GM12892 (cell line): ENCODE measurements around the gene DTNB.
A peak's percentile ranks its signal among the peaks of the same experiment; 100 is the strongest.

Source experiments
- DNase-seq: peaks from one replicate; pipeline ENCODE4 v3.0.0; 2011; ENCODE audit not compliant: insufficient read length
- FAIRE-seq: peaks from 2 replicates; lab custom pipeline; 2011; peaks lifted over from hg19 to GRCh38; lab: Jason Lieb, UNC
- POLR2A ChIP-seq: IDR thresholded peaks from 2 replicates; pipeline ENCODE4 v1.6.1; 2011; ENCODE audit warnings: low read depth, low read length, control low read depth
- POLR2AphosphoS5 ChIP-seq: IDR thresholded peaks from 2 replicates; pipeline ENCODE4 v1.6.1; 2011; ENCODE audit warnings: low read depth, low read length, control low read depth
- TAF1 ChIP-seq: IDR thresholded peaks from 2 replicates; pipeline ENCODE4 v1.6.1; 2011; ENCODE audit warnings: low read depth, mild to moderate bottlenecking, control low read depth, low read length, borderline replicate concordance

The DTNB gene

GRCh38 chr2:25506226-25506625 is 167.2 kb downstream of the DTNB start:
- FAIRE-seq: no peak
- TF ChIP-seq POLR2A: no peak
- no peak for TF ChIP-seq POLR2AphosphoS5
- TF ChIP-seq TAF1: no peak
- no peak for DNase-seq

GRCh38 chr2:25505622-25506021 is 167.8 kb downstream of the DTNB start:
- FAIRE-seq (no peak), DNase-seq (no peak)
- TF ChIP-seq TAF1: no peak
- TF ChIP-seq POLR2AphosphoS5: no peak
- TF ChIP-seq POLR2A: no peak

- no peak for TF ChIP-seq TAF1
- no peak for TF ChIP-seq POLR2AphosphoS5
- TF ChIP-seq POLR2A: no peak
- FAIRE-seq: no peak
- no peak for DNase-seq
Observed at GRCh38 chr2:25505182-25505581, 168.2 kb downstream of the DTNB start.

- TF ChIP-seq POLR2A: no peak
- TF ChIP-seq POLR2AphosphoS5: no peak
- TF ChIP-seq TAF1: no peak
- no peak for DNase-seq
- FAIRE-seq: no peak
Observed at GRCh38 chr2:25504266-25504665, 169.1 kb downstream of the DTNB start.

- DNase-seq (no peak), FAIRE-seq (no peak)
- TF ChIP-seq POLR2AphosphoS5 (no peak), POLR2A (no peak), TAF1 (no peak)
Observed at GRCh38 chr2:25499157-25499556, 174.2 kb downstream of the DTNB start.

GRCh38 chr2:25497918-25498407 is 175.4 kb downstream of the DTNB start:
- no peak for FAIRE-seq
- no peak for DNase-seq
- TF ChIP-seq POLR2AphosphoS5 (no peak), POLR2A (no peak), TAF1 (no peak)

- no peak for TF ChIP-seq TAF1
- no peak for TF ChIP-seq POLR2AphosphoS5
- no peak for TF ChIP-seq POLR2A
- FAIRE-seq: peak; percentile 92
- DNase-seq: no peak
Observed at GRCh38 chr2:25497229-25497917, 176.0 kb downstream of the DTNB start.

- no peak for FAIRE-seq
- TF ChIP-seq TAF1 (no peak), POLR2A (no peak), POLR2AphosphoS5 (no peak)
- DNase-seq: no peak
Observed at GRCh38 chr2:25494616-25495015, 178.8 kb downstream of the DTNB start.

- no peak for FAIRE-seq
- no peak for TF ChIP-seq TAF1
- no peak for TF ChIP-seq POLR2A
- TF ChIP-seq POLR2AphosphoS5: no peak
- DNase-seq: no peak
Observed at GRCh38 chr2:25493207-25493606, 180.2 kb downstream of the DTNB start.

- TF ChIP-seq POLR2A (no peak), TAF1 (no peak), POLR2AphosphoS5 (no peak)
- DNase-seq (no peak), FAIRE-seq (no peak)
Observed at GRCh38 chr2:25492726-25493125, 180.7 kb downstream of the DTNB start.

- FAIRE-seq: no peak
- TF ChIP-seq POLR2AphosphoS5 (no peak), POLR2A (no peak), TAF1 (no peak)
- DNase-seq: no peak
Observed at GRCh38 chr2:25491966-25492532, 181.3 kb downstream of the DTNB start.
